NB4 (cell line): Measurements from ENCODE around the gene FSHB.

Source experiments
- CTCF ChIP-seq: IDR thresholded peaks from one replicate; pipeline ENCODE4 v1.5.1; 2012; ENCODE audit warnings: low read depth, low read length
- POLR2A ChIP-seq: IDR thresholded peaks from 2 replicates; pipeline ENCODE4 v1.6.1; 2011; ENCODE audit warnings: mild to moderate bottlenecking; ENCODE audit not compliant: insufficient read length; ENCODE audit errors: extremely low read depth
- TF ChIP-seq, protein P1 (sequence below): IDR thresholded peaks from 2 replicates; pipeline ENCODE4 v1.6.1; 2011; ENCODE audit warnings: low read depth, low read length

- no peak for TF ChIP-seq CTCF
- no peak for TF ChIP-seq POLR2A
- TF ChIP-seq, protein P1, sequence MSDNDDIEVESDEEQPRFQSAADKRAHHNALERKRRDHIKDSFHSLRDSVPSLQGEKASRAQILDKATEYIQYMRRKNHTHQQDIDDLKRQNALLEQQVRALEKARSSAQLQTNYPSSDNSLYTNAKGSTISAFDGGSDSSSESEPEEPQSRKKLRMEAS = no peak
Observed at GRCh38 chr11:30282289-30282631, 51.4 kb downstream of the FSHB start.
